ENCODE results near the gene COL17A1. TPM values are rescaled to one million over a fixed set of nuclear protein-coding genes. Genes with fewer than 3 reads are reported as not detected.

COL17A1 gene
- total RNA-seq, 1 donor from 2014 or later = 10.1 TPM

GRCh38 chr10:104061196-104061595, 24.5 kb downstream of the COL17A1 start:
- no peaks in the 10 kb centered on the region for H4K20me1 ChIP-seq (ENCODE audit: insufficient read depth, low read length)
- no peak overlapping the region for H3K27ac Mint-ChIP-seq (ENCODE audit: unreplicated experiment)

GRCh38 chr10:104059364-104059763, 26.3 kb downstream of the COL17A1 start:
- Mint-ChIP-seq H3K4me3 (ENCODE audit: unreplicated experiment) (no peak overlapping the region), H3K9me3 (ENCODE audit: unreplicated experiment) (no peaks in the 10 kb centered on the region), H3K36me3 (ENCODE audit: low read depth, unreplicated experiment) (no peaks in the 10 kb centered on the region), H3K4me1 (ENCODE audit: low read depth, unreplicated experiment) (peaks cover 9% of the 10 kb centered on the region), H3K27me3 (ENCODE audit: low read depth, unreplicated experiment) (peaks cover 4% of the 10 kb centered on the region), H3K27ac (ENCODE audit: unreplicated experiment) (no peak overlapping the region)
- TF ChIP-seq CTCF (IDR thresholded peaks at IDR 0.05; ENCODE audit: insufficient read depth, low read depth, low read length) = no peak
- no peak for TF ChIP-seq EZH2 (IDR thresholded peaks at IDR 0.05; ENCODE audit: insufficient read depth, low read length)
- Histone ChIP-seq H3K9ac (ENCODE audit: low read length) (no peak overlapping the region), H3K4me1 (ENCODE audit: insufficient read depth, low read length) (peaks cover 15% of the 10 kb centered on the region), H3K4me3 (ENCODE audit: insufficient read depth, low read depth, low read length) (no peak overlapping the region), H4K20me1 (ENCODE audit: insufficient read depth, low read length) (no peaks in the 10 kb centered on the region), H3K4me2 (ENCODE audit: low read length) (no peak overlapping the region), H3K27ac (ENCODE audit: low read depth, low read length) (no peak overlapping the region), H2AFZ (ENCODE audit: low read depth, low read length) (no peak overlapping the region), H3K9me3 (ENCODE audit: insufficient read depth, low read depth, low read length) (no peaks in the 10 kb centered on the region), H3K27me3 (ENCODE audit: insufficient read depth, low read length) (no peaks in the 10 kb centered on the region), H3K36me3 (ENCODE audit: insufficient read depth, low read length) (no peaks in the 10 kb centered on the region), H3K79me2 (ENCODE audit: insufficient read depth, low read length) (no peaks in the 10 kb centered on the region)
- DNase-seq (ENCODE audit: low read depth) = no peak
- FAIRE-seq = no peak

More at GRCh38 chr10:104061196-104061595, 24.5 kb downstream of the COL17A1 start:
- H3K79me2 ChIP-seq (ENCODE audit: insufficient read depth, low read length) = no peaks in the 10 kb centered on the region
- no peak overlapping the region for H2AFZ ChIP-seq (ENCODE audit: low read depth, low read length)
- H3K9ac ChIP-seq (ENCODE audit: low read length) = no peak overlapping the region
- H3K4me1 Mint-ChIP-seq (ENCODE audit: low read depth, unreplicated experiment) = no peaks in the 10 kb centered on the region
- H3K27ac ChIP-seq (ENCODE audit: low read depth, low read length) = no peak overlapping the region
- no peak overlapping the region for H3K4me3 ChIP-seq (ENCODE audit: insufficient read depth, low read depth, low read length)
- TF ChIP-seq CTCF (IDR thresholded peaks at IDR 0.05; ENCODE audit: insufficient read depth, low read depth, low read length) (no peak), EZH2 (IDR thresholded peaks at IDR 0.05; ENCODE audit: insufficient read depth, low read length) (no peak)
- H3K27me3 ChIP-seq (ENCODE audit: insufficient read depth, low read length) = peaks cover 4% of the 10 kb centered on the region
- no peak overlapping the region for H3K4me3 Mint-ChIP-seq (ENCODE audit: unreplicated experiment)
- H3K36me3 Mint-ChIP-seq (ENCODE audit: low read depth, unreplicated experiment) = no peaks in the 10 kb centered on the region
- DNase-seq (ENCODE audit: low read depth) (no peak), FAIRE-seq (no peak)
- H3K4me1 ChIP-seq (ENCODE audit: insufficient read depth, low read length) = no peaks in the 10 kb centered on the region
- peaks cover 5% of the 10 kb centered on the region for H3K27me3 Mint-ChIP-seq (ENCODE audit: low read depth, unreplicated experiment)
- H3K9me3 ChIP-seq (ENCODE audit: insufficient read depth, low read depth, low read length) = no peaks in the 10 kb centered on the region
- H3K9me3 Mint-ChIP-seq (ENCODE audit: unreplicated experiment) = no peaks in the 10 kb centered on the region
- no peaks in the 10 kb centered on the region for H3K36me3 ChIP-seq (ENCODE audit: insufficient read depth, low read length)
- H3K4me2 ChIP-seq (ENCODE audit: low read length) = no peak overlapping the region

GRCh38 chr10:104057717-104058116, 28.0 kb downstream of the COL17A1 start:
- Histone ChIP-seq H2AFZ (ENCODE audit: low read depth, low read length) (no peak overlapping the region), H3K27ac (ENCODE audit: low read depth, low read length) (no peak overlapping the region), H3K79me2 (ENCODE audit: insufficient read depth, low read length) (no peaks in the 10 kb centered on the region), H3K4me3 (ENCODE audit: insufficient read depth, low read depth, low read length) (no peak overlapping the region), H3K36me3 (ENCODE audit: insufficient read depth, low read length) (no peaks in the 10 kb centered on the region), H3K9ac (ENCODE audit: low read length) (no peak overlapping the region), H3K4me1 (ENCODE audit: insufficient read depth, low read length) (peaks cover 18% of the 10 kb centered on the region), H3K9me3 (ENCODE audit: insufficient read depth, low read depth, low read length) (no peaks in the 10 kb centered on the region), H4K20me1 (ENCODE audit: insufficient read depth, low read length) (no peaks in the 10 kb centered on the region), H3K27me3 (ENCODE audit: insufficient read depth, low read length) (no peaks in the 10 kb centered on the region), H3K4me2 (ENCODE audit: low read length) (no peak overlapping the region)
- FAIRE-seq (no peak), DNase-seq (ENCODE audit: low read depth) (no peak)
- Mint-ChIP-seq H3K27ac (ENCODE audit: unreplicated experiment) (peak overlapping the region; percentile 53), H3K27me3 (ENCODE audit: low read depth, unreplicated experiment) (peaks cover 2% of the 10 kb centered on the region), H3K4me3 (ENCODE audit: unreplicated experiment) (no peak overlapping the region), H3K36me3 (ENCODE audit: low read depth, unreplicated experiment) (no peaks in the 10 kb centered on the region), H3K4me1 (ENCODE audit: low read depth, unreplicated experiment) (peaks cover 14% of the 10 kb centered on the region), H3K9me3 (ENCODE audit: unreplicated experiment) (no peaks in the 10 kb centered on the region)
- TF ChIP-seq EZH2 (IDR thresholded peaks at IDR 0.05; ENCODE audit: insufficient read depth, low read length) (no peak), CTCF (IDR thresholded peaks at IDR 0.05; ENCODE audit: insufficient read depth, low read depth, low read length) (no peak)
